B cell (primary cell): ENCODE data around the gene LMX1B. TPM values are rescaled to one million over a fixed set of nuclear protein-coding genes. Genes with fewer than 3 reads are reported as not detected.

ENCODE experiments used
- ATAC-seq: fragments of 200-7000 bp; cut with Tn5 transposase; one replicate; pipeline ENCODE4 v1.10.0; 2021; ENCODE audit warnings: low read depth, mild to moderate bottlenecking, moderate number of reproducible peaks, moderate library complexity
- CTCF ChIA-PET: fragments of 350-600 bp; sonication (Branson Sonifier 250); formaldehyde crosslinking; loops from one replicate; lab custom pipeline; 2021; ENCODE audit warnings: antibody characterized with exemption, inconsistent platforms; lab: Charles Lee
- POLR2A ChIA-PET: fragments of 350-600 bp; sonication (Branson Sonifier 250); formaldehyde crosslinking; loops from one replicate; lab custom pipeline; 2021; ENCODE audit warnings: antibody characterized with exemption; lab: Charles Lee
- DNase-seq: peaks from one replicate; pipeline ENCODE4 v3.0.0; 2013
- H2AFZ ChIP-seq: 2 replicates; pipeline ENCODE4 v1.6.1; 2012; ENCODE audit warnings: mild to moderate bottlenecking, low read depth, low read length; ENCODE audit not compliant: insufficient read depth, poor library complexity, severe bottlenecking
- H3K27ac ChIP-seq, 2 donors: 1 replicate in 1 of 2; 2 replicates in 1 of 2; pipeline ENCODE4 v1.5.1; 2012 to 2013; ENCODE audit warnings: low read length in 2 of 2, mild to moderate bottlenecking in 2 of 2, moderate library complexity in 1 of 2
- H3K27me3 ChIP-seq, 4 experiments: fragments of 200-600 bp in 1 of 4; sonication (generic) in 1 of 4; replicated peaks in 1 of 4; 1 replicate in 2 of 4; 2 replicates in 2 of 4; pipeline versions ENCODE4 v1.6.1 to v1.7.0; 2013 to 2016; ENCODE audit warnings: low read length in 3 of 4, mild to moderate bottlenecking in 2 of 4, mixed read lengths in 1 of 4, moderate library complexity in 1 of 4; ENCODE audit not compliant: insufficient read depth in 4 of 4, control insufficient read depth in 3 of 4; ENCODE audit errors: control extremely low read depth in 1 of 4
- H3K36me3 ChIP-seq, 2 experiments: replicated peaks in 1 of 2; 1 replicate in 1 of 2; 2 replicates in 1 of 2; pipeline versions ENCODE4 v1.6.1 to v1.7.1; 2013; ENCODE audit warnings: low read length in 1 of 2; ENCODE audit not compliant: insufficient read depth in 2 of 2, control insufficient read depth in 1 of 2; ENCODE audit errors: control extremely low read depth in 1 of 2, extremely low read depth in 1 of 2
- H3K4me1 ChIP-seq, 2 donors: fragments of 200-600 bp in 1 of 2; sonication (generic) in 1 of 2; 1 replicate in 1 of 2; 2 replicates in 1 of 2; pipeline versions ENCODE4 v1.5.1 to v1.6.1; 2013 to 2017; ENCODE audit warnings: low read length in 2 of 2; ENCODE audit not compliant: control insufficient read depth in 2 of 2, insufficient read depth in 2 of 2
- H3K4me2 ChIP-seq: replicated peaks from 2 replicates; pipeline ENCODE3; 2012; ENCODE audit warnings: mild to moderate bottlenecking, low read depth, low read length; ENCODE audit not compliant: poor library complexity, severe bottlenecking
- H3K4me3 ChIP-seq, 5 experiments: fragments of 200-600 bp in 1 of 5; sonication (generic) in 1 of 5; 1 replicate in 3 of 5; 2 replicates in 2 of 5; pipeline versions ENCODE4 v1.5.1 to v1.7.0; 2011 to 2016; ENCODE audit warnings: low read length in 4 of 5, mild to moderate bottlenecking in 4 of 5, low read depth in 2 of 5, control low read depth in 1 of 5, moderate library complexity in 1 of 5; ENCODE audit not compliant: insufficient read depth in 1 of 5; ENCODE audit errors: control extremely low read depth in 1 of 5, extremely low read depth in 1 of 5
- H3K79me2 ChIP-seq: fragments of 200-600 bp; sonication (generic); one replicate; pipeline ENCODE4 v1.6.0; 2016; ENCODE audit warnings: low read length; ENCODE audit not compliant: control insufficient read depth, insufficient read depth
- H3K9ac ChIP-seq: fragments of 200-600 bp; sonication (generic); 2 replicates; pipeline ENCODE4 v1.6.1; 2017; ENCODE audit warnings: mild to moderate bottlenecking, low read length, moderate library complexity
- H3K9me3 ChIP-seq, 3 donors: one replicate each; pipeline versions ENCODE4 v1.6.1 to v1.7.1; 2013; ENCODE audit warnings: low read length in 2 of 3; ENCODE audit not compliant: control insufficient read depth in 2 of 3, insufficient read depth in 1 of 3; ENCODE audit errors: control extremely low read depth in 1 of 3
- H4K20me1 ChIP-seq: 2 replicates; pipeline ENCODE4 v1.6.0; 2012; ENCODE audit warnings: mild to moderate bottlenecking, low read length; ENCODE audit not compliant: insufficient read depth, control insufficient read depth, poor library complexity, severe bottlenecking
- H3K27ac Mint-ChIP-seq: one replicate; pipeline ENCODE4 v1.8.0; 2021; ENCODE audit warnings: mixed read lengths
- H3K27me3 Mint-ChIP-seq: one replicate; pipeline ENCODE4 v1.8.0; 2021; ENCODE audit warnings: mixed read lengths
- H3K4me1 Mint-ChIP-seq: one replicate; pipeline ENCODE4 v1.8.0; 2021; ENCODE audit warnings: mixed read lengths
- H3K4me3 Mint-ChIP-seq: one replicate; pipeline ENCODE4 v1.8.0; 2021; ENCODE audit warnings: mixed read lengths
- H3K9me3 Mint-ChIP-seq: one replicate; pipeline ENCODE4 v1.8.0; 2022; ENCODE audit warnings: mixed read lengths; ENCODE audit not compliant: insufficient read depth
- EZH2 ChIP-seq: IDR thresholded peaks from 2 replicates; pipeline ENCODE4 v1.6.1; 2012; ENCODE audit warnings: borderline replicate concordance, low read depth, mild to moderate bottlenecking, moderate library complexity, low read length; ENCODE audit not compliant: insufficient read depth, poor library complexity, severe bottlenecking
- WGBS: methylation state at CpG from one replicate; pipeline ENCODE4 v1.1.5; 2013; ENCODE audit warnings: missing lambda C conversion rate; ENCODE audit not compliant: insufficient coverage; 5-methylcytosine and 5-hydroxymethylcytosine counted together
- intact Hi-C: fragments of 100-400 bp; cut with micrococcal nuclease; formaldehyde crosslinking; loops from one replicate; pipeline ENCODE4 v1.10.0; 2022
- polyA plus RNA-seq: library from polyadenylated mRNA; depleted of rRNA; stranded (reverse); fragments of >200 nt; gene quantifications from 2 replicates; pipeline ENCODE4 v1.2.3, GENCODE V29; 2012
- total RNA-seq, 2 donors: library from RNA; stranded (reverse); fragments of 120-200 nt in 1 of 2; gene quantifications; 1 replicate in 1 of 2; 2 replicates in 1 of 2; pipeline versions ENCODE4 v1.2.3 to v1.2.4, GENCODE V29; 2013 to 2022
- TF ChIP-seq, protein P1 (sequence below): fragments of 200-600 bp; IDR thresholded peaks from one replicate; pipeline ENCODE4 v1.8.0; 2022; ENCODE audit warnings: antibody characterized with exemption, mild to moderate bottlenecking

LMX1B gene
- total and polyA plus RNA-seq, 2 donors (not counting 1 experiment from before 2014, with no cell fraction given): not detected

DNA sequence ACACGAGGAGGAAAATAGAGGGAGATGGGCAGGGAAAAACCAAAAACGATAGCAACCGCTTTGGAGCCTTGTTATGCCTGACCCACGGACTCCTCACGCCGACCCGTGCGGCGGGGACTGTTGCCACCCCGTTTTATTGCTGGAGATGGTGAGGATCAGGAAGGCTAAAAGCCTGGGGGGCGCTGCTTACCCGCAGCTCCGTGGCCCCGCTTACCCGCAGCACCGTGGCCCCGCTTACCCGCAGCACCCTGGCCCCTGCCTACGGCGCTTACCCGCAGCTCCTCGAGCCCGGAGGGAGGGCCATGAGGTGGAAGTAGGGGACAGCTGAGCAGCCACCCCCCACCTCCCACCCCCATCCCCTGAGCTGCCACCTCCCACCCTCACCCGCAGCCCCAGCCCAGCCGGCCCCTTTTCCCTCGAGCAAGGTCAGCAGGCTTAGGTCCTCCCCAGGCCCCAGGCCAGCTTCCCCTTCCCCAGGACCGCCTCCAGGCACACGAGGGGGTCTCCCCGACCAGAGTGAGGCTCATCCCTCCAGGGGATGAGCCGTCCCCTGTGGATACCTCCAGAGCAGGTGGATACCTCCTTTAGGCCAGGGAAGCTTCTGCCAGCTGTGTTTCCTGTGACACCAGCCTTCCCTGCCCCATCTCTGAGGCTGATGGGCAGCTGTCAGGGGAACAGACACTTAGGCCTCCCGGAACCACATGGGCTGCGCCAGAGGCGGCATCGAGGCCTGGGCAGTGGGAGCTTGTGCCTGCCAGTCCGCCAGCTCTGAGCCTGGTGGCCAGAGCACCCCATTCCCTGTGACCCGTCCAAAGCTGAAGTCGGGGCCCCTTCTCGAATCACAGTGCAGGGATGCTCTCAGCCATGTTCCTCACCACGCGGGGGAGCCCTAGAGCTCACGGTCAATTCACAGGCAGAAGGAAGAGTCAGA lies 92.3 kb downstream of the LMX1B start:
- Mint-ChIP-seq H3K27me3 (peaks cover 34% of the 10 kb centered on the region), H3K4me1 (peaks cover 15% of the 10 kb centered on the region), H3K9me3 (no peaks in the 10 kb centered on the region), H3K27ac (peak overlapping the region; percentile 65), H3K4me3 (peak overlapping the region; percentile 78)
- Histone ChIP-seq H3K27me3 (peaks cover 0 to 29% (median 19%) of the 10 kb centered on the region in 4 experiments), H3K79me2 (no peaks in the 10 kb centered on the region), H3K4me2 (peak overlapping the region; percentile 72), H4K20me1 (no peaks in the 10 kb centered on the region), H3K9ac (peak overlapping the region; percentile 39), H3K27ac (no peak overlapping the region), H3K36me3 (no peaks in the 10 kb centered on the region), H3K4me1 (peaks cover 13 to 16% of the 10 kb centered on the region in 2 donors), H3K4me3 (peak overlapping the region in 4 of 5 experiments; percentile 17 to 26 (median 20)), H3K9me3 (no peaks in the 10 kb centered on the region), H2AFZ (peak overlapping the region; percentile 74)
- intact Hi-C loops: loop anchor here (1.0 kb wide), 2 partner anchors 16 to 75 kb away; no protein-coding TSS in a partner anchor
- ATAC-seq (peak; percentile 78), DNase-seq (peak; percentile 83)
- POLR2A ChIA-PET: interaction anchor here (0.5 to 2.6 kb wide), 5 partner anchors 9 to 76 kb away, joined by 3 to 8 read pairs (median 6); no protein-coding TSS in a partner anchor
- 38% methylated on average over 31 of the region's 41 CpGs for WGBS
- CTCF ChIA-PET: interaction anchor here (0.6 to 12.9 kb wide), 30 partner anchors 12 to 1711 kb away, joined by 3 to 680 read pairs (median 5); partner anchors contain the start of gene ZBTB43
- TF ChIP-seq, protein P1, sequence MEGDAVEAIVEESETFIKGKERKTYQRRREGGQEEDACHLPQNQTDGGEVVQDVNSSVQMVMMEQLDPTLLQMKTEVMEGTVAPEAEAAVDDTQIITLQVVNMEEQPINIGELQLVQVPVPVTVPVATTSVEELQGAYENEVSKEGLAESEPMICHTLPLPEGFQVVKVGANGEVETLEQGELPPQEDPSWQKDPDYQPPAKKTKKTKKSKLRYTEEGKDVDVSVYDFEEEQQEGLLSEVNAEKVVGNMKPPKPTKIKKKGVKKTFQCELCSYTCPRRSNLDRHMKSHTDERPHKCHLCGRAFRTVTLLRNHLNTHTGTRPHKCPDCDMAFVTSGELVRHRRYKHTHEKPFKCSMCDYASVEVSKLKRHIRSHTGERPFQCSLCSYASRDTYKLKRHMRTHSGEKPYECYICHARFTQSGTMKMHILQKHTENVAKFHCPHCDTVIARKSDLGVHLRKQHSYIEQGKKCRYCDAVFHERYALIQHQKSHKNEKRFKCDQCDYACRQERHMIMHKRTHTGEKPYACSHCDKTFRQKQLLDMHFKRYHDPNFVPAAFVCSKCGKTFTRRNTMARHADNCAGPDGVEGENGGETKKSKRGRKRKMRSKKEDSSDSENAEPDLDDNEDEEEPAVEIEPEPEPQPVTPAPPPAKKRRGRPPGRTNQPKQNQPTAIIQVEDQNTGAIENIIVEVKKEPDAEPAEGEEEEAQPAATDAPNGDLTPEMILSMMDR: peak; percentile 73
- no peak for TF ChIP-seq EZH2
